ENCODE measurements around the gene PTPRH. TPM values are rescaled to one million over a fixed set of nuclear protein-coding genes. Genes with fewer than 3 reads are reported as not detected.

Gene PTPRH
- total and polyA plus RNA-seq, 9 of the 15 experiments (the other 6 are each of a cell fraction or from before 2014, with no cell fraction given) = 0.87 to 34.3 (median 22.7) TPM

DNA sequence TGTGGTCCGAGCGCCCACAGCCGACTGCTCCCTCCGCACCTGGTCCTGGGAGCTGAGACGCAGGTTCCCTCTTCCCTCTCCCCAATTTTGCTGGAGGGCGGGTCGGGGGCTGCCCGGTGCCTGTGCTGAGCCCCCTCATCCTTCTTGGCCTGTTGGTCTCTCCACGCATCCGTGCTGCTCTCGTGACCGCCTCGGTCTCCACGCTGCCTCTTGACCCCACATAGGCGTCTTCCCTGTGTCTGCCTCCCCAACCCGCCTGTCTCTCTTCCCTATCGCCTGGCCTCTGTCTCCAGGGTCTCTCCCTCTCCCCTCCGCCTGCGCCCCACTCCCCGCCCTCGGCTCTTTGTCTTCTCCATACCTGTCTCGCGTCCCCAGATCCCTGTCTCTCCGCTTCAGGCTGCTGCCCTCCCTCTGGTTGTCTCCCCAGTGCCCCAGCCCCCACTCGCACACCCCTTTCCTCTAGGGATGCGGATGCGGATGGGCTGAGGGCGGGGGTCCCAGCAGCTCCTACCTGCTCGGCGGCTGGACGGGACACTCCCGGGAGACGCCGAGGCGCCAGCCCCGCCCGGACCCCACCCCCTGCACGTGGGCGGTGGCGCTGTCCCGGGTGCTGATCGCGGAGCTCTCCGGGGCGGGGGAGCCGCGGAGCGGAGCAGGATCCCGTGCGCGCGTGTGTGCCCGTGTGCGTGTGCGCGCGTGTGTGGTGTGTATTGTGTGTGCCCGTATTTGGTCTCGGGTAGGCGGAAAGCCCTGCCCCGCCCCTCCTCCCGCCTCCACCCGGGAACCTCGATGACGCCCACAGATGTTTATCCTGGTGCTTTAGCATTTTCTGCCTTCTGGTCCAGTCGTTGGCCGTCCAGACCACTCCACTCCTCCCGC is 29.5 kb downstream of the PTPRH start, which contains the start of gene SYT5:
Gene SYT5, minus strand, starts transcription at position 684 of the 879 bp plus-strand sequence. CDS start 1,248 bp downstream, outside the sequence.
- ATAC-seq = peak; percentile 85
- 2% methylated on average over 45 of the region's 68 CpGs for WGBS (ENCODE audit: insufficient coverage, low coverage, missing lambda C conversion rate)
- ChIA-PET CTCF (ENCODE audit: low intra/inter-chr PET ratio) (interaction anchor here (0.6 kb wide), 1 partner anchor 325 kb away, joined by 3 read pairs; no protein-coding TSS in a partner anchor), POLR2A (interaction anchor here (0.6 to 1.3 kb wide), 7 partner anchors 9 to 219 kb away, joined by 3 to 4 read pairs (median 3); partner anchors contain the start of gene PTPRH)
- H3K9me3 ChIP-seq (replicated peaks; ENCODE audit: control insufficient read depth, insufficient read depth, low read depth, low read length) = no peaks in the 10 kb centered on the region
- in situ Hi-C loops (cut with MboI) = no loop called here
- peak; percentile 76 to 93 (median 90) for DNase-seq (ENCODE audit: extremely low read depth in 1 of 4, low spot score in 3 of 4)
- peak within 1 kb of the TSS; percentile 76 for H3K4me2 ChIP-seq (ENCODE audit: insufficient read depth, low read length)
- no peak for FAIRE-seq
- intact Hi-C loops (cut with micrococcal nuclease) = loop anchor here (2.0 kb wide), 1 partner anchor 37 kb away; no protein-coding TSS in a partner anchor
- H3K79me2 ChIP-seq (ENCODE audit: control insufficient read depth, insufficient read depth, low read length) = no peaks in the 10 kb centered on the region; the same call in 2 of the 3 replicates
- H3K4me1 ChIP-seq (replicated peaks in 1 of 2; ENCODE audit: control insufficient read depth in 2 of 2, insufficient read depth in 2 of 2, low read length in 2 of 2) = peaks cover 29 to 37% of the 10 kb centered on the region in 2 experiments
- H3K36me3 ChIP-seq (ENCODE audit: control insufficient read depth, insufficient read depth, low read length) = no peaks in the 10 kb centered on the region
- no TSS peak for BruUV-seq (replicated peaks)
- peak within 1 kb of the TSS; percentile 35 for H3K4me3 ChIP-seq
- no peak within 1 kb of the TSS for H3K27ac ChIP-seq (ENCODE audit: extremely low read depth, low read depth, low read length)
- H4K20me1 ChIP-seq (replicated peaks; ENCODE audit: control insufficient read depth, insufficient read depth, low read length) = peaks cover 15% of the 10 kb centered on the region
- no peaks in the 10 kb centered on the region for H3K27me3 ChIP-seq (ENCODE audit: control insufficient read depth in 2 of 2, insufficient read depth in 2 of 2, low read length in 2 of 2)
- peak within 1 kb of the TSS; percentile 18 for H2AFZ ChIP-seq (ENCODE audit: low read depth, low read length)
- no peaks in the 10 kb centered on the region for H3K9me1 ChIP-seq (ENCODE audit: control insufficient read depth, insufficient read depth, low read length)
- H3K9ac ChIP-seq (ENCODE audit: insufficient read depth in 1 of 2, low read depth in 2 of 2, low read length in 2 of 2) = peak within 1 kb of the TSS in 1 of 2 experiments; percentile 63; a peak in 2 of 4 replicates
- TF ChIP-seq CBX2 (IDR thresholded peaks at IDR 0.05; ENCODE audit: insufficient read depth, low read length, poor library complexity, severe bottlenecking) = no peak
- no peak for TF ChIP-seq ZNF274 (IDR thresholded peaks at IDR 0.05; ENCODE audit: borderline replicate concordance, low read depth, low read length)
- TF ChIP-seq NCOA6 (IDR thresholded peaks at IDR 0.05) = no peak; the same call in none of the 2 replicates
- TF ChIP-seq DACH1 (IDR thresholded peaks at IDR 0.05; ENCODE audit: partially characterized antibody) = no peak
- no peak for TF ChIP-seq TCF7L2 (IDR thresholded peaks at IDR 0.05; ENCODE audit: low read depth, low read length)
- TF ChIP-seq NFE2 (IDR thresholded peaks at IDR 0.05; ENCODE audit: low read depth) = no peak
- TF ChIP-seq IFI16 (CRISPR knock-in tag; IDR thresholded peaks at IDR 0.05) = no peak
- TF ChIP-seq, protein P1, sequence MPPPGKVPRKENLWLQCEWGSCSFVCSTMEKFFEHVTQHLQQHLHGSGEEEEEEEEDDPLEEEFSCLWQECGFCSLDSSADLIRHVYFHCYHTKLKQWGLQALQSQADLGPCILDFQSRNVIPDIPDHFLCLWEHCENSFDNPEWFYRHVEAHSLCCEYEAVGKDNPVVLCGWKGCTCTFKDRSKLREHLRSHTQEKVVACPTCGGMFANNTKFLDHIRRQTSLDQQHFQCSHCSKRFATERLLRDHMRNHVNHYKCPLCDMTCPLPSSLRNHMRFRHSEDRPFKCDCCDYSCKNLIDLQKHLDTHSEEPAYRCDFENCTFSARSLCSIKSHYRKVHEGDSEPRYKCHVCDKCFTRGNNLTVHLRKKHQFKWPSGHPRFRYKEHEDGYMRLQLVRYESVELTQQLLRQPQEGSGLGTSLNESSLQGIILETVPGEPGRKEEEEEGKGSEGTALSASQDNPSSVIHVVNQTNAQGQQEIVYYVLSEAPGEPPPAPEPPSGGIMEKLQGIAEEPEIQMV (tag; conservative IDR thresholded peaks at IDR 0.05; ENCODE audit: low read depth) = no peak
- TF ChIP-seq NFIX (CRISPR knock-in tag; IDR thresholded peaks at IDR 0.05; ENCODE audit: low read depth) = no peak
- no peak for TF ChIP-seq PHF21A (IDR thresholded peaks at IDR 0.05; ENCODE audit: borderline replicate concordance, low read depth)
- no peak for TF ChIP-seq PTTG1 (tag; IDR thresholded peaks at IDR 0.05; ENCODE audit: low read depth)
- no peak for TF ChIP-seq ZC3H8 (IDR thresholded peaks at IDR 0.05)
- no peak for TF ChIP-seq WHSC1 (IDR thresholded peaks at IDR 0.05; ENCODE audit: low read length)
- TF ChIP-seq MED1 (CRISPR knock-in tag; IDR thresholded peaks at IDR 0.05; ENCODE audit: borderline replicate concordance) = no peak
- TF ChIP-seq BCOR (IDR thresholded peaks at IDR 0.05) = no peak
- no peak for TF ChIP-seq POLR3A (IDR thresholded peaks at IDR 0.05; ENCODE audit: borderline replicate concordance, extremely low read depth, insufficient read depth, insufficient read length)
- peak; percentile 12; the same call in 1 of the 2 replicates for TF ChIP-seq JUN (IDR thresholded peaks at IDR 0.05; ENCODE audit: borderline replicate concordance, low read depth, low read length)
- TF ChIP-seq JUN (CRISPR knock-in tag; IDR thresholded peaks at IDR 0.05; ENCODE audit: borderline replicate concordance) = no peak
- TF ChIP-seq HMGN3 (IDR thresholded peaks at IDR 0.05; ENCODE audit: borderline replicate concordance, extremely low read depth, insufficient read length, low read depth, low read length) = peak; percentile 29
- TF ChIP-seq TRIM28 (IDR thresholded peaks at IDR 0.05) = no peak
- TF ChIP-seq ZNF77 (CRISPR knock-in tag; IDR thresholded peaks at IDR 0.05) = no peak
- TF ChIP-seq SIN3A (IDR thresholded peaks at IDR 0.05; ENCODE audit: borderline replicate concordance in 2 of 2, control insufficient read depth in 1 of 2, low read depth in 2 of 2, low read length in 2 of 2) = peak; percentile 99 to 100

Data from K562 (cell line).